SK-N-SH (cell line): ENCODE data around the gene ADD3. TPM values are rescaled to one million over a fixed set of nuclear protein-coding genes. Genes with fewer than 3 reads are reported as not detected.

Source experiments
- CTCF ChIA-PET: fragments of 300-600, 350-600 bp; formaldehyde crosslinking; extraction: SDS; loops from one replicate; lab custom pipeline; 2021; lab: Yijun Ruan, JAX
- POLR2A ChIA-PET: fragments of 350-600 bp; sonication (Branson Sonifier 250); formaldehyde crosslinking; extraction: SDS; loops from one replicate; lab custom pipeline; 2020; ENCODE audit warnings: antibody characterized with exemption, inconsistent platforms; lab: Yijun Ruan, JAX
- DNase-seq: peaks from one replicate; pipeline ENCODE4 v3.0.0; 2012
- H2AFZ ChIP-seq: fragments of 200-600 bp; sonication (generic); 2 replicates; pipeline ENCODE4 v1.8.1; 2016; ENCODE audit warnings: antibody characterized with exemption, mild to moderate bottlenecking, low read depth
- H3F3A ChIP-seq: fragments of 200-600 bp; sonication (generic); replicated peaks from 2 replicates; pipeline ENCODE3; 2016; ENCODE audit warnings: antibody characterized with exemption, mild to moderate bottlenecking; ENCODE audit not compliant: insufficient read depth
- H3K27ac ChIP-seq, 2 experiments: fragments of 200-500 bp in 1 of 2; fragments of 200-600 bp in 1 of 2; sonication (Bioruptor generic) in 1 of 2; sonication (generic), shearing (Covaris generic) in 1 of 2; 2 replicates each; pipeline versions ENCODE4 v1.5.1 to v1.6.1; 2014 to 2016; ENCODE audit warnings: low read depth in 2 of 2, inconsistent platforms in 1 of 2, low read length in 1 of 2, mild to moderate bottlenecking in 1 of 2, mixed read lengths in 1 of 2
- H3K27me3 ChIP-seq: fragments of 200-600 bp; sonication (generic), shearing (Covaris generic); 2 replicates; pipeline ENCODE4 v1.6.1; 2016; ENCODE audit warnings: mixed run types; ENCODE audit not compliant: insufficient read depth
- H3K36me3 ChIP-seq, 2 experiments: fragments of 200-500 bp in 1 of 2; fragments of 200-600 bp in 1 of 2; sonication (Bioruptor generic) in 1 of 2; sonication (generic) in 1 of 2; replicated peaks in 1 of 2; 2 replicates each; pipeline versions ENCODE3 to v1.5.1; 2014 to 2016; ENCODE audit warnings: low read length in 1 of 2, mild to moderate bottlenecking in 1 of 2; ENCODE audit not compliant: insufficient read depth in 2 of 2, control insufficient read depth in 1 of 2
- H3K4me1 ChIP-seq, 2 experiments: fragments of 200-500 bp in 1 of 2; fragments of 200-600 bp in 1 of 2; sonication (Bioruptor generic) in 1 of 2; sonication (generic), shearing (Covaris generic) in 1 of 2; 2 replicates each; pipeline versions ENCODE4 v1.5.1 to v1.6.1; 2014 to 2016; ENCODE audit warnings: low read depth in 1 of 2, low read length in 1 of 2, mixed run types in 1 of 2; ENCODE audit not compliant: insufficient read depth in 2 of 2, control insufficient read depth in 1 of 2
- H3K4me2 ChIP-seq: fragments of 200-600 bp; sonication (generic), shearing (Covaris generic); 2 replicates; pipeline ENCODE4 v1.6.1; 2017; ENCODE audit warnings: mixed run types
- H3K4me3 ChIP-seq, 2 experiments: fragments of 200-500 bp in 1 of 2; fragments of 200-600 bp in 1 of 2; sonication (Bioruptor generic) in 1 of 2; sonication (generic), shearing (Covaris generic) in 1 of 2; 2 replicates each; pipeline versions ENCODE4 v1.5.1 to v1.8.1; 2014 to 2016; ENCODE audit warnings: low read depth in 2 of 2, inconsistent platforms in 1 of 2, low read length in 1 of 2, mild to moderate bottlenecking in 1 of 2, mixed read lengths in 1 of 2, moderate library complexity in 1 of 2
- H3K79me2 ChIP-seq: fragments of 200-600 bp; sonication (generic); 2 replicates; pipeline ENCODE4 v1.8.1; 2017; ENCODE audit warnings: mild to moderate bottlenecking; ENCODE audit not compliant: insufficient read depth
- H3K9ac ChIP-seq: fragments of 200-600 bp; sonication (generic); 2 replicates; pipeline ENCODE4 v1.6.1; 2017; ENCODE audit warnings: mixed run types
- H3K9me2 ChIP-seq: fragments of 200-600 bp; sonication (generic); 2 replicates; pipeline ENCODE4 v1.6.1; 2017; ENCODE audit warnings: mixed run types
- H3K9me3 ChIP-seq: fragments of 200-600 bp; sonication (generic); 2 replicates; pipeline ENCODE4 v1.6.1; 2017; ENCODE audit warnings: mixed run types, mild to moderate bottlenecking, moderate library complexity
- H4K20me1 ChIP-seq: fragments of 200-600 bp; sonication (generic); 2 replicates; pipeline ENCODE4 v1.6.1; 2017; ENCODE audit warnings: mild to moderate bottlenecking, mixed run types; ENCODE audit not compliant: insufficient read depth
- CHD2 ChIP-seq: fragments of 150-350 bp; IDR thresholded peaks from 2 replicates; pipeline ENCODE4 v1.6.1; 2018; ENCODE audit warnings: low read length; ENCODE audit not compliant: partially characterized antibody
- ELF1 ChIP-seq: IDR thresholded peaks from 2 replicates; pipeline ENCODE4 v1.4.0; 2012
- FOXJ3 ChIP-seq: sonication (generic); formaldehyde crosslinking; IDR thresholded peaks from 2 replicates; pipeline ENCODE4 v1.5.1; 2020; ENCODE audit warnings: mild to moderate bottlenecking, missing genetic modification reagents
- GABPA ChIP-seq: IDR thresholded peaks from 2 replicates; pipeline ENCODE4 v1.4.0; 2012; ENCODE audit warnings: low read depth, mild to moderate bottlenecking
- POLR2AphosphoS5 ChIP-seq: IDR thresholded peaks from 2 replicates; pipeline ENCODE4 v1.6.1; 2012; ENCODE audit warnings: low read depth, low read length
- RFX5 ChIP-seq: IDR thresholded peaks from 2 replicates; pipeline ENCODE4 v1.6.1; 2012; ENCODE audit warnings: mild to moderate bottlenecking, improper control_type of control experiment, low read length
- RXRA ChIP-seq: IDR thresholded peaks from 2 replicates; pipeline ENCODE4 v1.4.0; 2012; ENCODE audit warnings: low read depth, mild to moderate bottlenecking, borderline replicate concordance
- SIN3A ChIP-seq: IDR thresholded peaks from 2 replicates; pipeline ENCODE4 v1.6.1; 2012; ENCODE audit warnings: low read depth, mild to moderate bottlenecking, low read length, moderate library complexity, borderline replicate concordance
- TAF1 ChIP-seq: IDR thresholded peaks from 2 replicates; pipeline ENCODE4 v1.6.1; 2012; ENCODE audit warnings: low read depth, mild to moderate bottlenecking, low read length, moderate library complexity, borderline replicate concordance
- TCF12 ChIP-seq: IDR thresholded peaks from 2 replicates; pipeline ENCODE4 v1.4.0; 2012
- WGBS: methylation state at CpG from one replicate; pipeline ENCODE4 v1.1.6; 2017; ENCODE audit warnings: low lambda C conversion rate; 5-methylcytosine and 5-hydroxymethylcytosine counted together
- polyA plus RNA-seq, 3 experiments: library from polyadenylated mRNA; depleted of rRNA; stranded (reverse); fragments of >200 nt; gene quantifications; 2 replicates each; pipeline ENCODE4 v1.2.3, GENCODE V29; 2012
- TF ChIP-seq, protein P1 (sequence below): IDR thresholded peaks from 2 replicates; pipeline ENCODE4; 2012
- TF ChIP-seq, protein P2 (sequence below): IDR thresholded peaks from 2 replicates; pipeline ENCODE4 v1.6.1; 2012; ENCODE audit warnings: mild to moderate bottlenecking, low read depth, low read length, moderate library complexity
- TF ChIP-seq, protein P3 (sequence below): fragments of 150-350 bp; IDR thresholded peaks from 2 replicates; pipeline ENCODE4 v1.6.1; 2016; ENCODE audit warnings: mild to moderate bottlenecking, low read depth, low read length
- TF ChIP-seq, protein P4 (sequence below): IDR thresholded peaks from 2 replicates; pipeline ENCODE4 v1.4.0; 2012; ENCODE audit warnings: low read depth
- TF ChIP-seq, protein P5 (sequence below): fragments of 200-600 bp; sonication (generic); IDR thresholded peaks from 2 replicates; pipeline ENCODE4 v1.6.1; 2017; ENCODE audit warnings: antibody characterized with exemption, mild to moderate bottlenecking, moderate library complexity

ADD3 gene
- polyA plus RNA-seq, 1 of the 3 experiments (the other 2 are of a cell fraction), result 27.6 TPM

DNA sequence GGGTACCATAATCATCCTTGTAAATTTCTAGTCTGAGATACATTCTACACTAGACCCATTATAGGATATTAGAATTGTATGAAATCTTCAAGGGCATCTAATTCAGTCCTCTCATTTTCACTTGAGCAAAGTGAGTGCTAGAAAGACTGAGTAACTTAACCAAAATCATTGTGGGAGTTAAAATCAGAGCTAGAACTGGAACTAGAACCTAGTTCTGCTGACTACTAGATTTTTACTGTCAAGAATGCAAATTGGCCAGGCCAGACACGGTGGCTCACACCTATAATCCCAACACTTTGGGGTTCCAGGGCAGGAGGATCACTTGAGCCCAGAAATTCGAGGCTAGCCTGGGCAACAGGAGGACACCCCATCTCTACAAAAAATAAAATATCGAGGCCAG is 53.9 kb downstream of the ADD3 start:
- CTCF ChIA-PET, result interaction anchor here (1.7 kb wide), 1 partner anchor 177 kb away, joined by 4 read pairs; no protein-coding TSS in a partner anchor
- POLR2A ChIA-PET, result no interaction called here

DNA sequence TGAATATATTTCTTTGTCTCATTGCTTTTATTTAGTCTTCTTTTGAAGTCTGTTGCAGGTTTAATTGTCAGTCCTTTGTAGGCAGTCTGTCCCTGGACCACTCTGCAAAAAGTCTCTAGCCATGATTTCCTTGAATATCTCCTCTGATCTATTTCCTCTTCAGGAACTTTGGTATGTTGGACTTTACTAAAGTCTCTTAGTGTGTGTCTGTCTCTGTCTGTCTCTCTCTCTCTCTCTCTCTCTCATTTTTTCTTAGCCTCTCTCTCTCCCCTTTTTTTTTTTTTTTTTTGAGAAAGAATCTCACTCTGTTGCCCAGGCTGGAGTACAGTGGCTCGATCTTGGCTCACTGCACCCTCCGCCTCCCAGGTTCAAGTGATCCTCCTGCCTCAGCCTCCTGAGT is 57.5 kb downstream of the ADD3 start:
- Histone ChIP-seq H3K4me2 (no peak overlapping the region), H3F3A (peaks cover 4% of the 10 kb centered on the region), H3K27ac (no peak overlapping the region)
- ChIA-PET CTCF (interaction anchor here (0.9 kb wide), 1 partner anchor 181 kb away, joined by 4 read pairs; no protein-coding TSS in a partner anchor), POLR2A (no interaction called here)
- DNase-seq, result no peak
- no peak for TF ChIP-seq GABPA
- no peak for TF ChIP-seq TCF12
- TF ChIP-seq RXRA, result no peak
- TF ChIP-seq, protein P1, sequence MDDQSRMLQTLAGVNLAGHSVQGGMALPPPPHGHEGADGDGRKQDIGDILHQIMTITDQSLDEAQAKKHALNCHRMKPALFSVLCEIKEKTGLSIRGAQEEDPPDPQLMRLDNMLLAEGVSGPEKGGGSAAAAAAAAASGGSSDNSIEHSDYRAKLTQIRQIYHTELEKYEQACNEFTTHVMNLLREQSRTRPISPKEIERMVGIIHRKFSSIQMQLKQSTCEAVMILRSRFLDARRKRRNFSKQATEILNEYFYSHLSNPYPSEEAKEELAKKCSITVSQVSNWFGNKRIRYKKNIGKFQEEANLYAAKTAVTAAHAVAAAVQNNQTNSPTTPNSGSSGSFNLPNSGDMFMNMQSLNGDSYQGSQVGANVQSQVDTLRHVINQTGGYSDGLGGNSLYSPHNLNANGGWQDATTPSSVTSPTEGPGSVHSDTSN, result no peak
- TF ChIP-seq SIN3A, result no peak
- no peak for TF ChIP-seq RFX5
- no peak for TF ChIP-seq POLR2AphosphoS5
- TF ChIP-seq FOXJ3, result no peak
- TF ChIP-seq, protein P2, sequence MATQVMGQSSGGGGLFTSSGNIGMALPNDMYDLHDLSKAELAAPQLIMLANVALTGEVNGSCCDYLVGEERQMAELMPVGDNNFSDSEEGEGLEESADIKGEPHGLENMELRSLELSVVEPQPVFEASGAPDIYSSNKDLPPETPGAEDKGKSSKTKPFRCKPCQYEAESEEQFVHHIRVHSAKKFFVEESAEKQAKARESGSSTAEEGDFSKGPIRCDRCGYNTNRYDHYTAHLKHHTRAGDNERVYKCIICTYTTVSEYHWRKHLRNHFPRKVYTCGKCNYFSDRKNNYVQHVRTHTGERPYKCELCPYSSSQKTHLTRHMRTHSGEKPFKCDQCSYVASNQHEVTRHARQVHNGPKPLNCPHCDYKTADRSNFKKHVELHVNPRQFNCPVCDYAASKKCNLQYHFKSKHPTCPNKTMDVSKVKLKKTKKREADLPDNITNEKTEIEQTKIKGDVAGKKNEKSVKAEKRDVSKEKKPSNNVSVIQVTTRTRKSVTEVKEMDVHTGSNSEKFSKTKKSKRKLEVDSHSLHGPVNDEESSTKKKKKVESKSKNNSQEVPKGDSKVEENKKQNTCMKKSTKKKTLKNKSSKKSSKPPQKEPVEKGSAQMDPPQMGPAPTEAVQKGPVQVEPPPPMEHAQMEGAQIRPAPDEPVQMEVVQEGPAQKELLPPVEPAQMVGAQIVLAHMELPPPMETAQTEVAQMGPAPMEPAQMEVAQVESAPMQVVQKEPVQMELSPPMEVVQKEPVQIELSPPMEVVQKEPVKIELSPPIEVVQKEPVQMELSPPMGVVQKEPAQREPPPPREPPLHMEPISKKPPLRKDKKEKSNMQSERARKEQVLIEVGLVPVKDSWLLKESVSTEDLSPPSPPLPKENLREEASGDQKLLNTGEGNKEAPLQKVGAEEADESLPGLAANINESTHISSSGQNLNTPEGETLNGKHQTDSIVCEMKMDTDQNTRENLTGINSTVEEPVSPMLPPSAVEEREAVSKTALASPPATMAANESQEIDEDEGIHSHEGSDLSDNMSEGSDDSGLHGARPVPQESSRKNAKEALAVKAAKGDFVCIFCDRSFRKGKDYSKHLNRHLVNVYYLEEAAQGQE, result no peak
- TF ChIP-seq, protein P3, sequence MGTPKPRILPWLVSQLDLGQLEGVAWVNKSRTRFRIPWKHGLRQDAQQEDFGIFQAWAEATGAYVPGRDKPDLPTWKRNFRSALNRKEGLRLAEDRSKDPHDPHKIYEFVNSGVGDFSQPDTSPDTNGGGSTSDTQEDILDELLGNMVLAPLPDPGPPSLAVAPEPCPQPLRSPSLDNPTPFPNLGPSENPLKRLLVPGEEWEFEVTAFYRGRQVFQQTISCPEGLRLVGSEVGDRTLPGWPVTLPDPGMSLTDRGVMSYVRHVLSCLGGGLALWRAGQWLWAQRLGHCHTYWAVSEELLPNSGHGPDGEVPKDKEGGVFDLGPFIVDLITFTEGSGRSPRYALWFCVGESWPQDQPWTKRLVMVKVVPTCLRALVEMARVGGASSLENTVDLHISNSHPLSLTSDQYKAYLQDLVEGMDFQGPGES, result no peak
- TF ChIP-seq, protein P4, sequence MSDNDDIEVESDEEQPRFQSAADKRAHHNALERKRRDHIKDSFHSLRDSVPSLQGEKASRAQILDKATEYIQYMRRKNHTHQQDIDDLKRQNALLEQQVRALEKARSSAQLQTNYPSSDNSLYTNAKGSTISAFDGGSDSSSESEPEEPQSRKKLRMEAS, result no peak
- TF ChIP-seq CHD2, result no peak
- TF ChIP-seq, protein P5, sequence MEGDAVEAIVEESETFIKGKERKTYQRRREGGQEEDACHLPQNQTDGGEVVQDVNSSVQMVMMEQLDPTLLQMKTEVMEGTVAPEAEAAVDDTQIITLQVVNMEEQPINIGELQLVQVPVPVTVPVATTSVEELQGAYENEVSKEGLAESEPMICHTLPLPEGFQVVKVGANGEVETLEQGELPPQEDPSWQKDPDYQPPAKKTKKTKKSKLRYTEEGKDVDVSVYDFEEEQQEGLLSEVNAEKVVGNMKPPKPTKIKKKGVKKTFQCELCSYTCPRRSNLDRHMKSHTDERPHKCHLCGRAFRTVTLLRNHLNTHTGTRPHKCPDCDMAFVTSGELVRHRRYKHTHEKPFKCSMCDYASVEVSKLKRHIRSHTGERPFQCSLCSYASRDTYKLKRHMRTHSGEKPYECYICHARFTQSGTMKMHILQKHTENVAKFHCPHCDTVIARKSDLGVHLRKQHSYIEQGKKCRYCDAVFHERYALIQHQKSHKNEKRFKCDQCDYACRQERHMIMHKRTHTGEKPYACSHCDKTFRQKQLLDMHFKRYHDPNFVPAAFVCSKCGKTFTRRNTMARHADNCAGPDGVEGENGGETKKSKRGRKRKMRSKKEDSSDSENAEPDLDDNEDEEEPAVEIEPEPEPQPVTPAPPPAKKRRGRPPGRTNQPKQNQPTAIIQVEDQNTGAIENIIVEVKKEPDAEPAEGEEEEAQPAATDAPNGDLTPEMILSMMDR, result no peak
- no peak for TF ChIP-seq TAF1
- TF ChIP-seq, all 33 proteins: peak for 0
- Histone ChIP-seq H3K9me2 (no peaks in the 10 kb centered on the region), H2AFZ (no peak overlapping the region), H3K9me3 (no peaks in the 10 kb centered on the region), H3K27me3 (no peaks in the 10 kb centered on the region), H3K79me2 (peaks cover 16% of the 10 kb centered on the region), H3K4me1 (peaks cover 2 to 11% of the 10 kb centered on the region in 2 experiments; a peak in 1 of 4 replicates), H3K36me3 (no peaks in the 10 kb centered on the region), H3K9ac (no peak overlapping the region), H3K4me3 (no peak overlapping the region), H4K20me1 (no peaks in the 10 kb centered on the region)
- WGBS, result 86% methylated on average over 2 of the region's 2 CpGs

More for the DNA sequence above, 53.9 kb downstream of the ADD3 start:
- H3K27me3 ChIP-seq, result no peaks in the 10 kb centered on the region
- H3K4me3 ChIP-seq, result no peak overlapping the region
- no peak overlapping the region for H3K4me2 ChIP-seq
- no peaks in the 10 kb centered on the region for H4K20me1 ChIP-seq
- H3K36me3 ChIP-seq, result no peaks in the 10 kb centered on the region
- peaks cover 19% of the 10 kb centered on the region for H3F3A ChIP-seq
- DNase-seq, result no peak
- H3K27ac ChIP-seq, result no peak overlapping the region
- H3K4me1 ChIP-seq, result peaks cover 2 to 20% of the 10 kb centered on the region in 2 experiments
- no peak overlapping the region for H3K9ac ChIP-seq
- H3K79me2 ChIP-seq, result peaks cover 31% of the 10 kb centered on the region
- WGBS, result 87% methylated on average over 3 of the region's 3 CpGs
- TF ChIP-seq SIN3A, result no peak
- no peak for TF ChIP-seq ELF1
- H3K9me2 ChIP-seq, result no peaks in the 10 kb centered on the region
- no peak overlapping the region for H2AFZ ChIP-seq
- no peaks in the 10 kb centered on the region for H3K9me3 ChIP-seq
